Measurements from ENCODE around the gene OAS2. TPM values are rescaled to one million over a fixed set of nuclear protein-coding genes. Genes with fewer than 3 reads are reported as not detected.

Gene OAS2
- total and polyA plus RNA-seq, 2 of the 8 experiments (the other 6 are each of a cell fraction or from before 2014, with no cell fraction given): 0.06 TPM; not detected in 1

- Histone ChIP-seq H3K9me3 (ENCODE audit: insufficient read depth in 2 of 2, low read depth in 1 of 2, low read length in 1 of 2) (no peaks in the 10 kb centered on the region), H3K14ac (ENCODE audit: insufficient read length) (no peak overlapping the region), H2BK120ac (replicated peaks; ENCODE audit: low read depth, low read length) (no peak overlapping the region), H3K9ac (replicated peaks in 1 of 4; ENCODE audit: extremely low read depth in 1 of 4, low read depth in 3 of 4, low read length in 3 of 4) (no peak overlapping the region), H2BK15ac (ENCODE audit: low read length) (no peak overlapping the region), H3K79me2 (ENCODE audit: control insufficient read depth in 1 of 2, insufficient read depth in 2 of 2, low read length in 2 of 2) (no peaks in the 10 kb centered on the region), H3K4me3 (ENCODE audit: extremely low read depth in 1 of 4, insufficient read depth in 2 of 4, low read depth in 3 of 4, low read length in 4 of 4) (no peak overlapping the region), H3K4me2 (ENCODE audit: insufficient read depth in 1 of 2, low read depth in 2 of 2, low read length in 2 of 2) (no peak overlapping the region), H4K5ac (ENCODE audit: insufficient read length, low read depth, low read length) (no peak overlapping the region), H3K36me3 (ENCODE audit: control insufficient read depth in 2 of 4, insufficient read depth in 4 of 4, low read length in 3 of 4) (no peaks in the 10 kb centered on the region), H4K91ac (replicated peaks; ENCODE audit: insufficient read length, low read length) (no peak overlapping the region), H3K4ac (replicated peaks; ENCODE audit: insufficient read length, low read depth, low read length) (no peak overlapping the region), H3K79me1 (ENCODE audit: low read depth, low read length) (no peaks in the 10 kb centered on the region), H2AFZ (ENCODE audit: low read length) (no peak overlapping the region), H2BK5ac (ENCODE audit: low read depth, low read length) (no peak overlapping the region), H3K27me3 (replicated peaks in 1 of 4; ENCODE audit: control insufficient read depth in 3 of 4, extremely low read depth in 1 of 4, insufficient read depth in 3 of 4, low read length in 3 of 4) (no peaks in the 10 kb centered on the region), H2BK12ac (ENCODE audit: low read depth, low read length) (no peak overlapping the region), H3K18ac (ENCODE audit: extremely low read depth, low read length) (no peak overlapping the region; the same call in 1 of the 2 replicates), H3K23ac (ENCODE audit: insufficient read length) (no peak overlapping the region), H2AK5ac (ENCODE audit: low read depth, low read length) (0 out of 2 replicates have a peak overlapping the region, but pooled peaks have one; percentile 39), H3K23me2 (ENCODE audit: low read depth, low read length) (no peaks in the 10 kb centered on the region), H2BK20ac (ENCODE audit: low read length) (no peak overlapping the region), H3K56ac (replicated peaks; ENCODE audit: insufficient read length, low read depth, low read length) (no peak overlapping the region), H3K4me1 (replicated peaks in 1 of 4; ENCODE audit: control insufficient read depth in 3 of 4, insufficient read depth in 4 of 4, low read length in 3 of 4) (0 out of 7 replicates have a peak, but pooled peaks cover 0 to 3% (median 0%) of the 10 kb centered on the region in 4 experiments), H4K20me1 (replicated peaks in 1 of 2; ENCODE audit: control insufficient read depth in 1 of 2, insufficient read depth in 2 of 2, low read length in 2 of 2) (no peaks in the 10 kb centered on the region), H3K27ac (ENCODE audit: low read depth, low read length) (no peak overlapping the region), H4K8ac (ENCODE audit: extremely low read depth, insufficient read depth, low read length) (no peak overlapping the region; the same call in 1 of the 2 replicates)
- CTCF ChIA-PET (ENCODE audit: partially characterized antibody): interaction anchor here (1.0 kb wide), 1 partner anchor 46 kb away, joined by 3 read pairs; no protein-coding TSS in a partner anchor
- 85% methylated on average over 13 of the region's 14 CpGs; no CpG with 5 or more reads in 1 of the 2 experiments for WGBS, 2 experiments (ENCODE audit: extremely low coverage in 1 of 2, insufficient coverage in 1 of 2, insufficient read length in 1 of 2, insufficient replicate concordance in 2 of 2, low coverage in 1 of 2, low lambda C conversion rate in 2 of 2, missing lambda C conversion rate in 1 of 2)
- no peak for DNase-seq (ENCODE audit: low read depth in 1 of 2, low spot score in 2 of 2)
- POLR2A ChIA-PET (ENCODE audit: partially characterized antibody): no interaction called here
- no peak for FAIRE-seq
- no peak for TF ChIP-seq CHD2 (IDR thresholded peaks at IDR 0.05; ENCODE audit: low read length)
- no peak for TF ChIP-seq CBX5 (IDR thresholded peaks at IDR 0.05; ENCODE audit: low read depth, low read length)
- TF ChIP-seq RNF2 (IDR thresholded peaks at IDR 0.05; ENCODE audit: borderline replicate concordance, low read depth, low read length, missing control alignments, poor library complexity, severe bottlenecking): no peak
- no peak for TF ChIP-seq POLR2A (IDR thresholded peaks at IDR 0.05; ENCODE audit: control extremely low read depth in 1 of 2, low read depth in 2 of 2, low read length in 2 of 2)
- TF ChIP-seq YY1 (IDR thresholded peaks at IDR 0.05; ENCODE audit: low read depth, low read length): no peak
- no peak for TF ChIP-seq EP300 (IDR thresholded peaks at IDR 0.05; ENCODE audit: borderline replicate concordance in 1 of 2, low read depth in 2 of 2, low read length in 2 of 2)
- no peak for TF ChIP-seq BRCA1 (IDR thresholded peaks at IDR 0.05; ENCODE audit: low read depth, low read length)
- no peak for TF ChIP-seq SIN3A (conservative IDR thresholded peaks at IDR 0.05 in 1 of 2, IDR thresholded peaks at IDR 0.05 in 1 of 2; ENCODE audit: low read depth in 1 of 2, low read length in 2 of 2)
- no peak for TF ChIP-seq FOSL1 (IDR thresholded peaks at IDR 0.05; ENCODE audit: insufficient read depth, low read depth, low read length)
- no peak for TF ChIP-seq TAF7 (optimal IDR thresholded peaks at IDR 0.05; ENCODE audit: borderline replicate concordance, low read depth, low read length)
- no peak for TF ChIP-seq CBX8 (IDR thresholded peaks at IDR 0.05; ENCODE audit: borderline replicate concordance, low read depth, low read length)
- TF ChIP-seq RAD21 (IDR thresholded peaks at IDR 0.05 in 1 of 2, conservative IDR thresholded peaks at IDR 0.05 in 1 of 2; ENCODE audit: low read depth in 2 of 2, low read length in 2 of 2): no peak
These were observed 31.9 kb upstream of the OAS2 start for GRCh38 chr12:112946236-112947000.
